GM18861 (cell line): ENCODE measurements around the gene CMA1.
"Not testable (repeated sequence)": the region's sequence is repeated elsewhere in the genome, so short reads cannot be mapped to it uniquely, and the experiment has no call there.

ENCODE experiments used
- ATAC-seq: cut with Tn5 transposase; IDR thresholded peaks from one replicate; pipeline ENCODE4 v1.9.1; 2021; ENCODE audit not compliant: unreplicated experiment

CMA1 gene

DNA sequence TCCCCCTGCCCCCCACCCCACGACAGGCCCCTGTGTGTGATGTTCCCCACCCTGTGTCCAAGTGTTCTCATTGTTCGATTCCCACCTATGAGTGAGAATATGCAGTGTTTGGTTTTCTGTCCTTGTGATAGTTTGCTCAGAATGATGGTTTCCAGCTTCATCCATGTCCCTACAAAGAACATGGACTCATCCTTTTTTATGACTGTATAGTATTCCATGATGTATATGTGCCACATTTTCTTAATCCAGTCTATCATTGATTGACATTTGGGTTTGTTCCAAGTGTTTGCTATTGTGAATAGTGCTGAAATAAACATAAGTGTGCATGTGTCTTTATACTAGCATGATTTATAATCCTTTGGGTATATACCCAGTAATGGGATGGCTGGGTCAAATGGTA lies 37.6 kb downstream of the CMA1 start:
- not testable (repeated sequence) for ATAC-seq

- no peak for ATAC-seq
These were observed 42.3 kb downstream of the CMA1 start for GRCh38 chr14:24465805-24466204.

GRCh38 chr14:24465368-24465767 lies 42.7 kb downstream of the CMA1 start:
- ATAC-seq: no peak

- no peak for ATAC-seq
These were observed 43.9 kb downstream of the CMA1 start for GRCh38 chr14:24463884-24464785.

DNA sequence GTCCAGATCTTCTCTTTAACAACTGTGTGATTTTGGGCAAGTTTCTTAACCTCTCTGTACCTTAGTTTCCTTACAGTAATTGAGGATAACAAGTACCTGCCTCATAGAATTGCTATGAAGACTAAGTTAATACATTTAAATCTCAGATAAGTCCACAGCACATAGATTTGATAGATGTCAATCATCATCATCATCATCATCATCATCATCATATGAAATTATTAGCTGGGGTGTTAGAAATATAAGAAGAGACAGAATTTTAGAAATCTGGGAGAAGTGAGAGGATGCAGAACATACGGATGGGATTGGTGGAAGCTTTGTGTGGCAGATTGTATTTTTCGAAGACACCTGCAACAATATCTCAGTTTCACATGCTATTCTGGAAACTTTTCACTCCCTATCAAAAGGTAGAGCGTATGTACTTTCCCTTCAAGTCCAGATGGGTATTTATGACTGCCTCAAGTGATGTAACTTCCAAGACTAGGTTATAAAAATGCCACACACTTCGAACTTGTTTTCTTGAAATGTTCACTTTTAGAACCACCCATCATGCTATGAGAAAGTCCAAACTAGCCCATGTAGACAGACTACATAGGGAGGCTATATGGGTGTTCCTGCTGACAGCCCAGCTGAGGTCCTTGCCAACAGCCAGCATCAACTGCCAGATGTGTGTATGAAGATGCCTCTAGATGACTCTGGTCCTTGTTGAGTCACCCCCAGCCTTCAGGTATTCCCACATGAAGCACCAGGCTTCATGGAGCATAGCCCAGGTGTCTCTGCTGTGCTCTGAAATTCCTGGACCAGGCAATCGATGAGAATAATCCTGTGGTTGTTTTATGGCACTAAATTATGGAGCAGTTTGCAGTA lies 44.8 kb downstream of the CMA1 start:
- no peak for ATAC-seq

DNA sequence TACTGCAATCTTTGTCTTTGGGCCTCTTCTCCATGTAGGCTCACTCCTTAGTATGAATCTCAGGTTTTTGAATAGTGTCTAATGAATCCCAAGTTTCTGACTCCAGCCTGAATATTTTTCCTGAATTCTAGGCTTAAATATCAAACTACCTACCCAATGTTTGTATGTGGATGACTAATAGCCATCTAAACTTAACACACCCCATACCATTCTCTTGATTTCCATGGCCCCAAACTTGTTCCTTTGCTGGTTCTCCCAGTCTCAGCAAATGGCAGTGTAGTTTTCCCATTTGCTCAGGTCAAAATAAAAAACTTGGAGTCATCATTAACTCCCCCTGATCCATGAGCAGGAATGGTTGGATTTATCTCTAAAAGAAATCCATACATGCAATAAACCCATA lies 46.7 kb downstream of the CMA1 start:
- ATAC-seq: no peak

DNA sequence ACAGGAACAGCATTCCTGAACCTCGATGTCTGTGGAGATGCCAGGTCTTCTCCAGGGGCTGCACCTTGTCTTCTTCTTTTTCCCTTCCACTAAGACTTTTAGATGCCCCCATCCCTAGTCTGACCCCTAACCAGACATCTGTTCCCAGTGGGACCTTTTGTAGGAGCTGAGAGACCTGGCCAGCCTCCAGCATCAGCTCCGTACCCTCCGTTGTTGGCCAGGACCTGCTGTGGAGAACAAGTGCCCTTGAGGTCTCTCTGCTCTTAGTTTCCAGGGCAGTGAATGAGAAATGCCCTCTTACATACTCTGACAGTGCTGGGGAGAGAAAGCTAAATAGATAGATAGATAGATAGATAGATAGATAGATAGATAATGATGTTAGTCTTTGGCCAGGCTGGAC lies 48.7 kb downstream of the CMA1 start:
- ATAC-seq: no peak

- no peak for ATAC-seq
These were observed 49.3 kb downstream of the CMA1 start for GRCh38 chr14:24458736-24459135.

GRCh38 chr14:24456980-24457379 lies 51.1 kb downstream of the CMA1 start:
- no peak for ATAC-seq
